CD14-positive monocyte (primary cell): ENCODE measurements around the gene FRAS1. TPM values are rescaled to one million over a fixed set of nuclear protein-coding genes. Genes with fewer than 3 reads are reported as not detected.

Source experiments
- DNase-seq, 3 donors: peaks; one replicate each; pipeline ENCODE4 v3.0.0-alpha.2; 2011 to 2022
- H2AFZ ChIP-seq: 2 replicates; pipeline ENCODE4 v1.6.0; 2012; ENCODE audit warnings: mild to moderate bottlenecking, low read depth, low read length, inconsistent platforms; ENCODE audit not compliant: insufficient read depth, poor library complexity, severe bottlenecking
- H3K27ac ChIP-seq, 2 donors: 1 replicate in 1 of 2; 2 replicates in 1 of 2; pipeline ENCODE4 v1.5.1; 2012 to 2013; ENCODE audit warnings: low read length in 2 of 2, control low read depth in 1 of 2, inconsistent platforms in 1 of 2, low read depth in 1 of 2, mild to moderate bottlenecking in 1 of 2
- H3K27me3 ChIP-seq, 2 donors: one replicate each; pipeline versions ENCODE4 v1.6.0 to v1.6.1; 2011 to 2013; ENCODE audit warnings: low read length in 2 of 2; ENCODE audit not compliant: control insufficient read depth in 2 of 2, insufficient read depth in 2 of 2
- H3K36me3 ChIP-seq, 2 donors: replicated peaks in 1 of 2; 1 replicate in 1 of 2; 2 replicates in 1 of 2; pipeline versions ENCODE4 v1.5.1 to v1.6.1; 2012 to 2013; ENCODE audit warnings: low read length in 2 of 2, control low read depth in 1 of 2, inconsistent platforms in 1 of 2, mild to moderate bottlenecking in 1 of 2; ENCODE audit not compliant: insufficient read depth in 2 of 2, control insufficient read depth in 1 of 2
- H3K4me1 ChIP-seq, 2 donors: 1 replicate in 1 of 2; 2 replicates in 1 of 2; pipeline versions ENCODE4 v1.5.1 to v1.6.1; 2012 to 2013; ENCODE audit warnings: low read length in 2 of 2, control low read depth in 1 of 2, inconsistent platforms in 1 of 2, mild to moderate bottlenecking in 1 of 2, moderate library complexity in 1 of 2; ENCODE audit not compliant: insufficient read depth in 2 of 2, control insufficient read depth in 1 of 2
- H3K4me2 ChIP-seq: replicated peaks from 2 replicates; pipeline ENCODE3; 2012; ENCODE audit warnings: low read length, moderate library complexity, mild to moderate bottlenecking; ENCODE audit not compliant: poor library complexity, severe bottlenecking; ENCODE audit errors: extremely low read depth
- H3K4me3 ChIP-seq, 3 experiments: fragments of 200-600 bp in 1 of 3; sonication (generic) in 1 of 3; replicated peaks in 1 of 3; 1 replicate in 2 of 3; 2 replicates in 1 of 3; pipeline ENCODE4 v1.5.1; 2011 to 2013; ENCODE audit warnings: low read length in 3 of 3, mild to moderate bottlenecking in 3 of 3, control low read depth in 2 of 3, low read depth in 2 of 3, inconsistent platforms in 1 of 3, moderate library complexity in 1 of 3
- H3K79me2 ChIP-seq: 2 replicates; pipeline ENCODE4 v1.6.0; 2012; ENCODE audit warnings: mild to moderate bottlenecking, control low read depth, inconsistent platforms, low read length, moderate library complexity; ENCODE audit not compliant: insufficient read depth
- H3K9ac ChIP-seq: 2 replicates; pipeline ENCODE4 v1.6.0; 2017; ENCODE audit warnings: low read length, mild to moderate bottlenecking; ENCODE audit not compliant: insufficient read depth, poor library complexity, severe bottlenecking
- H3K9me3 ChIP-seq, 2 donors: replicated peaks in 1 of 2; 1 replicate in 1 of 2; 2 replicates in 1 of 2; pipeline versions ENCODE4 v1.5.1 to v1.6.1; 2012 to 2013; ENCODE audit warnings: low read length in 2 of 2, control low read depth in 1 of 2; ENCODE audit not compliant: control insufficient read depth in 1 of 2, insufficient read depth in 1 of 2
- H4K20me1 ChIP-seq: 2 replicates; pipeline ENCODE4 v1.6.0; 2012; ENCODE audit warnings: mild to moderate bottlenecking, low read length, control low read depth, moderate library complexity; ENCODE audit not compliant: insufficient read depth
- H3K27ac Mint-ChIP-seq, 7 donors: one replicate each; pipeline ENCODE4 v1.8.0; 2020; ENCODE audit warnings: mild to moderate bottlenecking in 7 of 7, mixed read lengths in 7 of 7, moderate library complexity in 6 of 7, inconsistent platforms in 2 of 7
- H3K27me3 Mint-ChIP-seq, 3 donors: one replicate each; pipeline ENCODE4 v1.8.0; 2021 to 2022; ENCODE audit warnings: low read depth in 3 of 3, mild to moderate bottlenecking in 3 of 3, mixed read lengths in 3 of 3, moderate library complexity in 3 of 3, inconsistent platforms in 1 of 3
- H3K36me3 Mint-ChIP-seq, 2 donors: one replicate each; pipeline ENCODE4 v1.8.0; 2020; ENCODE audit warnings: mixed read lengths in 2 of 2, inconsistent platforms in 1 of 2, mild to moderate bottlenecking in 1 of 2
- H3K4me1 Mint-ChIP-seq: one replicate; pipeline ENCODE4 v1.8.0; 2020; ENCODE audit warnings: mild to moderate bottlenecking, mixed read lengths
- H3K4me3 Mint-ChIP-seq, 2 donors: one replicate each; pipeline ENCODE4 v1.8.0; 2020; ENCODE audit warnings: mild to moderate bottlenecking in 2 of 2, mixed read lengths in 2 of 2, moderate library complexity in 1 of 2
- H3K9me3 Mint-ChIP-seq, 7 donors: one replicate each; pipeline ENCODE4 v1.8.0; 2020 to 2022; ENCODE audit warnings: mixed read lengths in 7 of 7, mild to moderate bottlenecking in 6 of 7, moderate library complexity in 6 of 7, inconsistent platforms in 2 of 7
- CTCF ChIP-seq: fragments of 200-600 bp; IDR thresholded peaks from one replicate; pipeline ENCODE4 v1.8.0; 2022; ENCODE audit warnings: antibody characterized with exemption, mild to moderate bottlenecking
- WGBS: methylation state at CpG from one replicate; pipeline ENCODE4 v1.1.5; 2013; ENCODE audit warnings: missing lambda C conversion rate; ENCODE audit not compliant: insufficient coverage; 5-methylcytosine and 5-hydroxymethylcytosine counted together
- intact Hi-C, 2 donors: fragments of 100-400 bp; cut with micrococcal nuclease; formaldehyde crosslinking; loops; one replicate each; pipeline versions ENCODE4 v1.15.0 to v1.15.1; 2023
- polyA plus RNA-seq, 3 donors: library from polyadenylated mRNA; depleted of rRNA in 1 of 3; unstranded in 2 of 3; stranded (reverse) in 1 of 3; fragments of 300-500 nt in 2 of 3; fragments of >200 nt in 1 of 3; fragmentation: Illumina TruSeq in 2 of 3; gene quantifications; 1 replicate in 2 of 3; 2 replicates in 1 of 3; pipeline ENCODE4 v1.2.3, GENCODE V29; 2012 to 2021

The FRAS1 gene
- polyA plus RNA-seq, 3 donors: not detected

- H3K4me3 ChIP-seq: no peak overlapping the region
- Mint-ChIP-seq H3K36me3 (no peaks in the 10 kb centered on the region), H3K4me3 (no peak overlapping the region), H3K9me3 (peaks cover 0 to 13% (median 10%) of the 10 kb centered on the region in 7 donors), H3K27me3 (peaks cover 2 to 4% (median 3%) of the 10 kb centered on the region in 3 donors), H3K4me1 (no peaks in the 10 kb centered on the region), H3K27ac (no peak overlapping the region)
- H3K4me1 ChIP-seq: no peaks in the 10 kb centered on the region
- H3K27ac ChIP-seq: no peak overlapping the region
- no peak for TF ChIP-seq CTCF
- no peaks in the 10 kb centered on the region for H4K20me1 ChIP-seq
- peaks cover 0 to 2% of the 10 kb centered on the region in 2 donors for H3K27me3 ChIP-seq
- H3K9me3 ChIP-seq: peaks cover 0 to 4% of the 10 kb centered on the region in 2 donors
- no peak overlapping the region for H3K9ac ChIP-seq
- H3K4me2 ChIP-seq: no peak overlapping the region
- H2AFZ ChIP-seq: no peak overlapping the region
- intact Hi-C loops: no loop called here
- no peak for DNase-seq
- no peaks in the 10 kb centered on the region for H3K36me3 ChIP-seq
- WGBS: 80% methylated on average over 3 of the region's 6 CpGs
- H3K79me2 ChIP-seq: no peaks in the 10 kb centered on the region
Observed at GRCh38 chr4:78310007-78310739, 253.1 kb downstream of the FRAS1 start.

- H3K27ac Mint-ChIP-seq: no peak overlapping the region
Observed at GRCh38 chr4:78310740-78311115, 253.6 kb downstream of the FRAS1 start.

More at GRCh38 chr4:78310740-78311115, 253.6 kb downstream of the FRAS1 start:
- no peak overlapping the region for H3K4me3 ChIP-seq
- no peaks in the 10 kb centered on the region for H3K79me2 ChIP-seq
- H3K9ac ChIP-seq: no peak overlapping the region
- H3K4me1 ChIP-seq: no peaks in the 10 kb centered on the region
- Mint-ChIP-seq H3K9me3 (peaks cover 0 to 12% (median 9%) of the 10 kb centered on the region in 7 donors), H3K36me3 (no peaks in the 10 kb centered on the region), H3K27me3 (peaks cover 2 to 4% (median 3%) of the 10 kb centered on the region in 3 donors), H3K4me1 (no peaks in the 10 kb centered on the region), H3K4me3 (no peak overlapping the region)
- no peak overlapping the region for H3K4me2 ChIP-seq
- intact Hi-C loops: no loop called here
- no peaks in the 10 kb centered on the region for H3K36me3 ChIP-seq
- no peak for TF ChIP-seq CTCF
- H3K9me3 ChIP-seq: peaks cover 0 to 4% of the 10 kb centered on the region in 2 donors
- no peak overlapping the region for H3K27ac ChIP-seq
- peaks cover 0 to 5% of the 10 kb centered on the region in 2 donors for H3K27me3 ChIP-seq
- no peak overlapping the region for H2AFZ ChIP-seq
- H4K20me1 ChIP-seq: no peaks in the 10 kb centered on the region
- WGBS: no CpG with 5 or more reads among the region's 6 CpGs
- DNase-seq: no peak
